ENCODE data around the gene CSRP1.
A peak's percentile ranks its signal among the peaks of the same experiment; 100 is the strongest.
"Not testable (repeated sequence)": the region's sequence is repeated elsewhere in the genome, so short reads cannot be mapped to it uniquely, and the experiment has no call there.

CSRP1 gene

GRCh38 chr1:201538612-201539551 lies 32.0 kb upstream of the CSRP1 start, which contains the start of gene NAV1:
NAV1 (plus strand) TSS chr1:201539127; CDS start chr1:201622885, 83,758 bp downstream.
- H3K4me3 ChIP-seq (ENCODE audit: low read depth, low read length): peak within 1 kb of the TSS; percentile 86
- no peak for DNase-seq (ENCODE audit: low read depth)

GRCh38 chr1:201537891-201538611 lies 31.1 kb upstream of the CSRP1 start:
- DNase-seq (ENCODE audit: low read depth): no peak
- peak overlapping the region; percentile 86 for H3K4me3 ChIP-seq (ENCODE audit: low read depth, low read length)

GRCh38 chr1:201537467-201537866 lies 30.5 kb upstream of the CSRP1 start:
- no peak overlapping the region for H3K4me3 ChIP-seq (ENCODE audit: low read depth, low read length)
- DNase-seq (ENCODE audit: low read depth): no peak

GRCh38 chr1:201537028-201537427 lies 30.1 kb upstream of the CSRP1 start:
- DNase-seq (ENCODE audit: low read depth): no peak
- peak overlapping the region; percentile 25 for H3K4me3 ChIP-seq (ENCODE audit: low read depth, low read length)

GRCh38 chr1:201536558-201536957 lies 29.6 kb upstream of the CSRP1 start:
- peak overlapping the region; percentile 25 for H3K4me3 ChIP-seq (ENCODE audit: low read depth, low read length)
- no peak for DNase-seq (ENCODE audit: low read depth)

GRCh38 chr1:201535919-201536245 lies 29.0 kb upstream of the CSRP1 start:
- no peak overlapping the region for H3K4me3 ChIP-seq (ENCODE audit: low read depth, low read length)
- DNase-seq (ENCODE audit: low read depth): no peak

- DNase-seq (ENCODE audit: low read depth): peak; percentile 56
Measured at GRCh38 chr1:201535046-201535918, 28.4 kb upstream of the CSRP1 start.

GRCh38 chr1:201533836-201534235 lies 26.9 kb upstream of the CSRP1 start:
- no peak overlapping the region for H3K4me3 ChIP-seq (ENCODE audit: low read depth, low read length)
- no peak for DNase-seq (ENCODE audit: low read depth)

More at GRCh38 chr1:201535046-201535918, 28.4 kb upstream of the CSRP1 start:
- no peak overlapping the region for H3K4me3 ChIP-seq (ENCODE audit: low read depth, low read length)

GRCh38 chr1:201531551-201532425 lies 24.9 kb upstream of the CSRP1 start:
- no peak overlapping the region for H3K4me3 ChIP-seq (ENCODE audit: low read depth, low read length)
- peak; percentile 77 for DNase-seq (ENCODE audit: low read depth)

- DNase-seq (ENCODE audit: low read depth): peak; percentile 62
Measured at GRCh38 chr1:201530741-201531531, 24.0 kb upstream of the CSRP1 start.

GRCh38 chr1:201528631-201529252 lies 21.8 kb upstream of the CSRP1 start:
- H3K4me3 ChIP-seq (ENCODE audit: low read depth, low read length): no peak overlapping the region
- DNase-seq (ENCODE audit: low read depth): no peak

More at GRCh38 chr1:201530741-201531531, 24.0 kb upstream of the CSRP1 start:
- no peak overlapping the region for H3K4me3 ChIP-seq (ENCODE audit: low read depth, low read length)

GRCh38 chr1:201527879-201528278 lies 21.0 kb upstream of the CSRP1 start:
- no peak overlapping the region for H3K4me3 ChIP-seq (ENCODE audit: low read depth, low read length)
- DNase-seq (ENCODE audit: low read depth): no peak

- H3K4me3 ChIP-seq (ENCODE audit: low read depth, low read length): no peak overlapping the region
- DNase-seq (ENCODE audit: low read depth): no peak
Measured at GRCh38 chr1:201525193-201525778, 18.4 kb upstream of the CSRP1 start.

GRCh38 chr1:201520046-201520575 lies 13.2 kb upstream of the CSRP1 start:
- DNase-seq (ENCODE audit: low read depth); H3K4me3 ChIP-seq (ENCODE audit: low read depth, low read length): not testable (repeated sequence)

- no peak for DNase-seq (ENCODE audit: low read depth)
- no peak overlapping the region for H3K4me3 ChIP-seq (ENCODE audit: low read depth, low read length)
Measured at GRCh38 chr1:201518071-201518470, 11.1 kb upstream of the CSRP1 start.

- no peak overlapping the region for H3K4me3 ChIP-seq (ENCODE audit: low read depth, low read length)
Measured at GRCh38 chr1:201517631-201518030, 10.7 kb upstream of the CSRP1 start.

More at GRCh38 chr1:201517631-201518030, 10.7 kb upstream of the CSRP1 start:
- DNase-seq (ENCODE audit: low read depth): no peak

Data from skeletal muscle cell (primary cell).